HFF-Myc (cell line): ENCODE results near the gene SPEM1.

ENCODE experiments used
- DNase-seq: peaks from one replicate; pipeline ENCODE4 v3.0.0-alpha.2; 2011; ENCODE audit warnings: low read depth; ENCODE audit errors: extremely low read depth
- H3K4me3 ChIP-seq: replicated peaks from 2 replicates; pipeline ENCODE4 v1.5.1; 2011; ENCODE audit warnings: low read depth, mild to moderate bottlenecking, control low read depth, low read length
- TF ChIP-seq, protein P1 (sequence below): IDR thresholded peaks from 2 replicates; pipeline ENCODE4 v1.5.1; 2012; ENCODE audit warnings: mild to moderate bottlenecking, low read depth, low read length, control low read depth; ENCODE audit errors: missing control alignments

SPEM1 gene

GRCh38 chr17:7440113-7440833 is 20.1 kb downstream of the SPEM1 start:
- TF ChIP-seq, protein P1, sequence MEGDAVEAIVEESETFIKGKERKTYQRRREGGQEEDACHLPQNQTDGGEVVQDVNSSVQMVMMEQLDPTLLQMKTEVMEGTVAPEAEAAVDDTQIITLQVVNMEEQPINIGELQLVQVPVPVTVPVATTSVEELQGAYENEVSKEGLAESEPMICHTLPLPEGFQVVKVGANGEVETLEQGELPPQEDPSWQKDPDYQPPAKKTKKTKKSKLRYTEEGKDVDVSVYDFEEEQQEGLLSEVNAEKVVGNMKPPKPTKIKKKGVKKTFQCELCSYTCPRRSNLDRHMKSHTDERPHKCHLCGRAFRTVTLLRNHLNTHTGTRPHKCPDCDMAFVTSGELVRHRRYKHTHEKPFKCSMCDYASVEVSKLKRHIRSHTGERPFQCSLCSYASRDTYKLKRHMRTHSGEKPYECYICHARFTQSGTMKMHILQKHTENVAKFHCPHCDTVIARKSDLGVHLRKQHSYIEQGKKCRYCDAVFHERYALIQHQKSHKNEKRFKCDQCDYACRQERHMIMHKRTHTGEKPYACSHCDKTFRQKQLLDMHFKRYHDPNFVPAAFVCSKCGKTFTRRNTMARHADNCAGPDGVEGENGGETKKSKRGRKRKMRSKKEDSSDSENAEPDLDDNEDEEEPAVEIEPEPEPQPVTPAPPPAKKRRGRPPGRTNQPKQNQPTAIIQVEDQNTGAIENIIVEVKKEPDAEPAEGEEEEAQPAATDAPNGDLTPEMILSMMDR: no peak
- no peak for DNase-seq
- H3K4me3 ChIP-seq: peak overlapping the region; percentile 31

- TF ChIP-seq, protein P1: no peak
- no peak for DNase-seq
- no peak overlapping the region; the same call in 1 of the 2 replicates for H3K4me3 ChIP-seq
Measured at GRCh38 chr17:7440834-7441195, 20.7 kb downstream of the SPEM1 start.

DNA sequence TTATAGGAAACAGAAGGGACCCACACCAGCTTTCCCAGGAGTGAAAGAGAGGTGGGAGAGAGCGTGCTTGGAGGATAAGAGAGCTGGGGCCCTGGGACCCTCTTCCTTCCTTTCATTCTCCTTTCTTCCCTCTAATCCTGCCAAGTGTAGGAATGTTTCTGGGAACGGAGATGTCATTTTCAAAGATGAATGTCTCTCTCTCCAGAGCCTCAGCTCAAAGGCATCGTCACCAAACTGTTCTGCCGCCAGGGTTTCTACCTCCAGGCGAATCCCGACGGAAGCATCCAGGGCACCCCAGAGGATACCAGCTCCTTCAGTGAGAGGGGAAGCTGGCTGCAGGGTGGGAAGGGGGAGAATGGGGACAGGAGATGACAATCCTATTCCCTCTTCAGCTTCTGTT is 21.1 kb downstream of the SPEM1 start:
- DNase-seq: no peak
- no peak overlapping the region for H3K4me3 ChIP-seq
- TF ChIP-seq, protein P1: no peak

DNA sequence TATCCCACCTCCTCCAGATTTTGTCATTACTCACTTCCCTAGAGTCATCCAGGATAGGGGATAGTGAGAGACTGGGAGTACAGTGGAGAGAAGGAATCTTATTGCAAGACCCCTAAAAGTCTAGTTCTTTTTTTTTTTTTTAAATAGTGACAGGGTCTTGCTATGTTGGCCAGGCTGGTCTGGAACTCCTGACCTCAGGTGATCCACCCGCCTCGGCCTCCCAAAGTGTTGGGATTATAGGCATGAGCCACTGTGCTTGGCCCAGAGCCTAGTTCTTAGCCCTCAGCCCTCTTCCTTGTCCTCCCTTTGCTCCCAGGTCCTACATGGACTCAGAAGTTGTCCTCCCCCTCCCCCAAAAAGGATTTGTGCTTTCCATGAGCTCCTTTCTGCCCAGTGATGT is 22.0 kb downstream of the SPEM1 start:
- DNase-seq: no peak
- TF ChIP-seq, protein P1: no peak
- H3K4me3 ChIP-seq: no peak overlapping the region

GRCh38 chr17:7443499-7444485 is 23.7 kb downstream of the SPEM1 start:
- H3K4me3 ChIP-seq: no peak overlapping the region
- TF ChIP-seq, protein P1: no peak
- no peak for DNase-seq

DNA sequence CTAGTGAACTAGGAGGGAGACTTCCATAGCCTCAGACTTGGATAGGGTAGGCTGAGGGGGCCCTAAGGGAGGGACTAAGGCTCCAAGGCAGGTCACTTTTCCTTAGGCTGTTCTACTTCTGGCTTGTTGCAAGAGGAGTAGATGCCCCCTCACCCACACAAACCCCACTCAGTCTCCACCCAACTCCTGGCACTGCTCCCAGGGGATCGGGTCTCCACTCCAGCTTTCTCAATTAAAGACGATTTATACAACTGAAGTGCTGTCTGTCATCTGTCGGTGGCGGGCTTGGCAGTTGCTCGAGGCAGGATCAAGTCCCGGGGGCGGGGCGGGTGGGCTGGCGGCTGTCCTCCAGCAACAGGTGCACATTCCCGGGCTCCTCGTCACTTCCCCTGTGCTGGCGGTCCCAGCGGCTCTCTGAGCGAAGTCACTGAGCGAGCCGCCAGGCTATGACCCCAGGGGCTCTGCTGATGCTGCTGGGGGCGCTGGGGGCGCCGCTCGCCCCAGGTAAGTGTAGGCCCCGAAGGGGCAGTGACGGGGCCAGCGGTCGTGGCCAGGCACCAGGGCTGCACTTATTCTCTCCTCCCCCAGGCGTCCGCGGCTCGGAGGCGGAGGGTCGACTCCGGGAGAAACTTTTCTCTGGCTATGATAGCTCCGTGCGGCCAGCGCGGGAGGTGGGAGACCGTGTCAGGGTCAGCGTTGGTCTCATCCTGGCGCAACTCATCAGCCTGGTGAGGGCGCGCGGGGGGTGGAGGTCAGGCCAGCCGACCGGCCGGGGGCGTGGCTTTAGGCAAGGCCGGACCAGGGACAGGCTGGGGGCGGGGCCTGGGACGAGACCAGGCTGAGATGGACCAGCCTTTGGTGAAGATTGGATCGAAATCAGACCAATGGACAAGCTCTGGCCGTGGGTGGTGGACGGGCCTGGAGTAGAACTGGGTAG is 24.8 kb downstream of the SPEM1 start, which contains the start of gene CHRNB1:
Gene CHRNB1, plus strand, starts transcription at position 380 of the 937 bp plus-strand sequence. Its CDS starts 67 bp downstream, at position 447.
- no peak for DNase-seq
- H3K4me3 ChIP-seq: peak within 1 kb of the TSS; percentile 21; the same call in 1 of the 2 replicates
- TF ChIP-seq, protein P1: no peak
